GM19035 (cell line): ENCODE data around the gene BARX1.
"Not testable (repeated sequence)": the region's sequence is repeated elsewhere in the genome, so short reads cannot be mapped to it uniquely, and the experiment has no call there.

Source experiments
- ATAC-seq: cut with Tn5 transposase; IDR thresholded peaks from one replicate; pipeline ENCODE4 v1.9.1; 2021; ENCODE audit not compliant: unreplicated experiment

Gene BARX1

GRCh38 chr9:93955111-93955980, at the start of gene BARX1:
BARX1 (minus strand) TSS chr9:93955355; CDS start chr9:93955146, 209 bp downstream.
- ATAC-seq, result no peak

- ATAC-seq, result no peak
These were observed 47.4 kb upstream of the BARX1 start for GRCh38 chr9:94002316-94003140.

GRCh38 chr9:93996863-93997262, 41.7 kb upstream of the BARX1 start:
- ATAC-seq, result no peak

- no peak for ATAC-seq
These were observed 41.2 kb upstream of the BARX1 start for GRCh38 chr9:93996367-93996766.

- no peak for ATAC-seq
These were observed 39.4 kb upstream of the BARX1 start for GRCh38 chr9:93994545-93994944.

- no peak for ATAC-seq
These were observed 39.0 kb upstream of the BARX1 start for GRCh38 chr9:93994132-93994531.

GRCh38 chr9:93992830-93993229, 37.7 kb upstream of the BARX1 start:
- no peak for ATAC-seq

- ATAC-seq, result no peak
These were observed 35.3 kb upstream of the BARX1 start for GRCh38 chr9:93990448-93990847.

GRCh38 chr9:93988056-93988455, 32.9 kb upstream of the BARX1 start:
- ATAC-seq, result no peak

- ATAC-seq, result no peak
These were observed 29.7 kb upstream of the BARX1 start for GRCh38 chr9:93984860-93985259.

- ATAC-seq, result no peak
These were observed 28.7 kb upstream of the BARX1 start for GRCh38 chr9:93983875-93984274.

GRCh38 chr9:93979721-93980120, 24.6 kb upstream of the BARX1 start:
- ATAC-seq, result no peak

- no peak for ATAC-seq
These were observed 23.4 kb upstream of the BARX1 start for GRCh38 chr9:93978551-93978950.

- ATAC-seq, result no peak
These were observed 21.8 kb upstream of the BARX1 start for GRCh38 chr9:93976973-93977372.

GRCh38 chr9:93976081-93976480, 20.9 kb upstream of the BARX1 start:
- ATAC-seq, result no peak

- ATAC-seq, result no peak
These were observed 20.1 kb upstream of the BARX1 start for GRCh38 chr9:93975262-93975661.

- no peak for ATAC-seq
These were observed 19.0 kb upstream of the BARX1 start for GRCh38 chr9:93974151-93974550.

- not testable (repeated sequence) for ATAC-seq
These were observed 17.5 kb upstream of the BARX1 start for GRCh38 chr9:93972655-93973054.

- no peak for ATAC-seq
These were observed 14.1 kb upstream of the BARX1 start for GRCh38 chr9:93969328-93969661.

GRCh38 chr9:93968451-93969327, 13.5 kb upstream of the BARX1 start:
- ATAC-seq, result no peak
